ENCODE results near the gene GNB1. TPM values are rescaled to one million over a fixed set of nuclear protein-coding genes. Genes with fewer than 3 reads are reported as not detected.
"Not testable (repeated sequence)": the region's sequence is repeated elsewhere in the genome, so short reads cannot be mapped to it uniquely, and the experiment has no call there.

Gene GNB1
- polyA plus RNA-seq, 1 experiment, result 400 TPM

DNA sequence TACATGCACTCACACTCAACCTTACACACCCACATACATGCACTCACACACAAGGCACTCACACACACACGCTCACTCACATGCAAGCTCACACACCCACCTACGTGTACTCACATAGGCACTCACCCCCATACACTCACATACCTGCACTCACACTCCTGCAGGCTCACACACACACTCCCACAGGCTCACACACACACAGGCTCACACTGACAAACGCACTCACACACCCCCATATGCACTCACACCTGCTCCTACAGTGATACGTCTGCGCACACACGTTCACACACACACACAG, 47.3 kb upstream of the GNB1 start:
- Histone ChIP-seq H3K27ac (ENCODE audit: low read depth, low read length) (no peak overlapping the region), H3K27me3 (ENCODE audit: control insufficient read depth, insufficient read depth, low read length) (peaks cover 6% of the 10 kb centered on the region), H3K4me3 (ENCODE audit: low read depth, low read length) (no peak overlapping the region), H3K9me3 (ENCODE audit: control insufficient read depth, insufficient read depth, low read length) (peaks cover 23% of the 10 kb centered on the region)
- ChIA-PET POLR2A (no interaction called here), CTCF (no interaction called here)
- no peak for DNase-seq (ENCODE audit: low read depth, low spot score)
- TF ChIP-seq, protein P1, sequence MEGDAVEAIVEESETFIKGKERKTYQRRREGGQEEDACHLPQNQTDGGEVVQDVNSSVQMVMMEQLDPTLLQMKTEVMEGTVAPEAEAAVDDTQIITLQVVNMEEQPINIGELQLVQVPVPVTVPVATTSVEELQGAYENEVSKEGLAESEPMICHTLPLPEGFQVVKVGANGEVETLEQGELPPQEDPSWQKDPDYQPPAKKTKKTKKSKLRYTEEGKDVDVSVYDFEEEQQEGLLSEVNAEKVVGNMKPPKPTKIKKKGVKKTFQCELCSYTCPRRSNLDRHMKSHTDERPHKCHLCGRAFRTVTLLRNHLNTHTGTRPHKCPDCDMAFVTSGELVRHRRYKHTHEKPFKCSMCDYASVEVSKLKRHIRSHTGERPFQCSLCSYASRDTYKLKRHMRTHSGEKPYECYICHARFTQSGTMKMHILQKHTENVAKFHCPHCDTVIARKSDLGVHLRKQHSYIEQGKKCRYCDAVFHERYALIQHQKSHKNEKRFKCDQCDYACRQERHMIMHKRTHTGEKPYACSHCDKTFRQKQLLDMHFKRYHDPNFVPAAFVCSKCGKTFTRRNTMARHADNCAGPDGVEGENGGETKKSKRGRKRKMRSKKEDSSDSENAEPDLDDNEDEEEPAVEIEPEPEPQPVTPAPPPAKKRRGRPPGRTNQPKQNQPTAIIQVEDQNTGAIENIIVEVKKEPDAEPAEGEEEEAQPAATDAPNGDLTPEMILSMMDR (IDR thresholded peaks at IDR 0.05; ENCODE audit: low read depth, low read length), result no peak

DNA sequence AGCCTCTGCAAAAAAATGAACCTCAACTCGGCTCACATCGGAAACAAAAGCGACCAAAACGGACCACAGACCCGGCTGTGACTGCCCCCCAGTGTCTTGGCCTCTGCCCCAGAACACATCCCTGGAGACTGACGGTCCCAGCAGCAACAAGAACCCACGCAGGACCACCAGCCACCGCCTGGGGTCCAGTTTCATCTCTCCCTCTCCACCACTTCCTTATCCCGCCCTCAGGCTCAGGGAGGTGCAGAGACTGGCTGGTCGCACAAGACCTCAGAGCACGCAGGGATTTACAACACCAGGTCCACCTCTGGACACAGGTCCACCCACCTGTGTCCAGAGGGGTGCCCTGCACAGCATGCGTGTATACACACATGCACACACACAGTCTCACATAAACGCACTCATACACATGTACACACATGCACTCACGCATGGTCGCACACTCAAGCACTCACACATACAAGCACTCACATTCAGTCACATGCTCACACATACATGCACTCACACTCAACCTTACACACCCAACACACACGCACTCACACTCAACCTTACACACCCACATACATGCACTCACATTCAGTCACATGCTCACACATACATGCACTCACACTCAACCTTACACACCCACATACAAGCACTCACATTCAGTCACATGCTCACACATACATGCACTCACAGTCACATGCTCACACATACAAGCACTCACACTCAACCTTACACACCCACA, 46.8 kb upstream of the GNB1 start:
- TF ChIP-seq, protein P1 (IDR thresholded peaks at IDR 0.05; ENCODE audit: low read depth, low read length), result no peak
- peaks cover 6% of the 10 kb centered on the region for H3K27me3 ChIP-seq (ENCODE audit: control insufficient read depth, insufficient read depth, low read length)
- no peak overlapping the region for H3K4me3 ChIP-seq (ENCODE audit: low read depth, low read length)
- no peak for DNase-seq (ENCODE audit: low read depth, low spot score)
- no peak overlapping the region for H3K27ac ChIP-seq (ENCODE audit: low read depth, low read length)
- ChIA-PET CTCF (no interaction called here), POLR2A (no interaction called here)
- H3K9me3 ChIP-seq (ENCODE audit: control insufficient read depth, insufficient read depth, low read length), result peaks cover 23% of the 10 kb centered on the region

DNA sequence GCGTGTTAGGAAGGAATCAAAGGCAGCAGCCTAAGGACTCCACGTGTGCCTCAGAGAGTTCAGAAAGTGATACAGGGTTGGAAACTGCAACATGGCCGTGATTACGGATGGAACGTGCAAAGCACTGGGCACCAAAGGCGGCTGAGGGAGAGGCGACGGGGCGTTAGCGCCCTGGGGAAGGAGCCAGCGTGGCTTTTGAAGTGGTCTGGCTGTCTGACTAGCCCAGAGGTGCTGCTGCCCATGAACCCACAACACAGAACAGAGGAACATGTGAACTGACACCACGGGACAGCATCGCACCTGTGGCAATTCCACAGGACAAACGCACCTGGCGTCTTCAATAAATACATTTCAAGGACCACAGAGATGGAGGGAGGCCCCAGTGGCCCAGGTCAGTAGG, 46.2 kb upstream of the GNB1 start:
- peaks cover 23% of the 10 kb centered on the region for H3K9me3 ChIP-seq (ENCODE audit: control insufficient read depth, insufficient read depth, low read length)
- H3K27ac ChIP-seq (ENCODE audit: low read depth, low read length), result no peak overlapping the region
- CTCF ChIA-PET, result interaction anchor here (1.0 to 1.8 kb wide), 2 partner anchors 107 to 237 kb away, joined by 3 to 6 read pairs; no protein-coding TSS in a partner anchor
- DNase-seq (ENCODE audit: low read depth, low spot score), result no peak
- no peak overlapping the region for H3K4me3 ChIP-seq (ENCODE audit: low read depth, low read length)
- TF ChIP-seq, protein P1 (IDR thresholded peaks at IDR 0.05; ENCODE audit: low read depth, low read length), result no peak
- H3K27me3 ChIP-seq (ENCODE audit: control insufficient read depth, insufficient read depth, low read length), result peaks cover 6% of the 10 kb centered on the region
- POLR2A ChIA-PET, result no interaction called here

DNA sequence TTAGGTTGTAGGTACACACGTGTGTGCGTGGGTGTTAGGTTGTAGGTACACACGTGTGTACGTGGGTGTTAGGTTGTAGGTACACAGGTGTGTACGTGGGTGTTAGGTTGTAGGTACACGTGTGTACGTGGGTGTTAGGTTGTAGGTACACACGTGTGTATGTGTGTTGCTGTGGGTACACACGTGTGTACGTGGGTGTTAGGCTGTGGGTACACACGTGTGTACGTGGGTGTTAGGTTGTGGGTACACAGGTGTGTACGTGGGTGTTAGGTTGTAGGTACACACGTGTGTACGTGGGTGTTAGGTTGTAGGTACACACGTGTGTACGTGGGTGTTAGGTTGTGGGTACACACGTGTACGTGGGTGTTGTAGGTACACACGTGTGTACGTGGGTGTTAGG, 44.0 kb upstream of the GNB1 start:
- DNase-seq (ENCODE audit: low read depth, low spot score); H3K27ac ChIP-seq (ENCODE audit: low read depth, low read length); CTCF ChIA-PET; H3K4me3 ChIP-seq (ENCODE audit: low read depth, low read length); H3K27me3 ChIP-seq (ENCODE audit: control insufficient read depth, insufficient read depth, low read length); POLR2A ChIA-PET: not testable (repeated sequence)
- H3K9me3 ChIP-seq (ENCODE audit: control insufficient read depth, insufficient read depth, low read length), result peaks cover 28% of the 10 kb centered on the region

DNA sequence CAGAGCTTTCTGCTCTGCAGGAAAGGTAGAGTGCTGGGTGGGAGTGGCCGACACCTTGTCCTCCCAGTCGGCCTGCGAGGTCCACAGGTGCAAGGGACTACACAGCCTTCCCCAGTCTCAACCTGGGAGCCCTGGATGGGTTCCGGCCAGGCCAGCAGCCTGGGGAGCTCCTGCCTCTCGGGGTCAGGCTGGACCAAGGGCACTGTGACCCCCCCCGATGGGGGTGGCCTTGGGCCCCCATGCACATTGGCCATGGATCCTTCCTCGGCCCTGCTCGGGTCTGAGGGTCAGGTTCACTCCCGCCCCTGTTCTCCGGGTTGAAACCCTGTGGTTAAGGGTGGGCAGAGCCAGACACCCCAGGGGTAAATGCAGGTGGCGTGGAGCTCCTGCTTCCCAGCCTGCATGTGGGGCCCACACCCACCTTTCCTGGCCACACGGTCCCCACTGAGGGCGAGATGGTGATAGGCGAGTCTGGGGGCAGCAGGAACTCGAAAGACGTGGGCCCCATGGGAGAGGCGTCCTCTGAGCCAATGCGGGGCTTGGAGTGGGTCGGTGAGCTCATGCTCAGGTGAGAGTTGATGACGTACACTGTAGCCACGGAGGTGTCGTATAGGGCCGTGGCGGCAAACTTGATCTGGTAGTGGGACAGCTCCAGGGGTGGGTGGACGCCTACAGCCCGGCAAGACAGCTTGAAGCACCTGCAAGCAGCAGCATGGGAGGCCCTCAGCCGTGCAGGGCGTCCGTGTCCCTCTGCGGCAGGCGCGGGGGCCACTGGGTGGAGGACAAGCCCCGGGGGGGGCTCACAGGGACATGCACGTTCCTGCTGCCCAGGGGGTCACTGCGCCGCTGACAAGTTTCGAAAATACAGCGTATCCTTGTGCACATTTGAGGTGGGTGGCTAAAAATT, 39.0 kb upstream of the GNB1 start:
- CTCF ChIA-PET, result interaction anchor here (1.6 kb wide), 1 partner anchor 14 kb away, joined by 9 read pairs; no protein-coding TSS in a partner anchor
- TF ChIP-seq, protein P1 (IDR thresholded peaks at IDR 0.05; ENCODE audit: low read depth, low read length), result no peak
- POLR2A ChIA-PET, result no interaction called here
- DNase-seq (ENCODE audit: low read depth, low spot score), result no peak
- H3K27ac ChIP-seq (ENCODE audit: low read depth, low read length), result no peak overlapping the region
- H3K27me3 ChIP-seq (ENCODE audit: control insufficient read depth, insufficient read depth, low read length), result no peaks in the 10 kb centered on the region
- peaks cover 28% of the 10 kb centered on the region for H3K9me3 ChIP-seq (ENCODE audit: control insufficient read depth, insufficient read depth, low read length)
- H3K4me3 ChIP-seq (ENCODE audit: low read depth, low read length), result no peak overlapping the region

Measured in AG04450 (cell line).